Measurements from ENCODE around the gene DCAF5. TPM values are rescaled to one million over a fixed set of nuclear protein-coding genes. Genes with fewer than 3 reads are reported as not detected.

The DCAF5 gene
- total RNA-seq, 4 donors from 2014 or later = 38.7 to 57.8 (median 48.9) TPM

DNA sequence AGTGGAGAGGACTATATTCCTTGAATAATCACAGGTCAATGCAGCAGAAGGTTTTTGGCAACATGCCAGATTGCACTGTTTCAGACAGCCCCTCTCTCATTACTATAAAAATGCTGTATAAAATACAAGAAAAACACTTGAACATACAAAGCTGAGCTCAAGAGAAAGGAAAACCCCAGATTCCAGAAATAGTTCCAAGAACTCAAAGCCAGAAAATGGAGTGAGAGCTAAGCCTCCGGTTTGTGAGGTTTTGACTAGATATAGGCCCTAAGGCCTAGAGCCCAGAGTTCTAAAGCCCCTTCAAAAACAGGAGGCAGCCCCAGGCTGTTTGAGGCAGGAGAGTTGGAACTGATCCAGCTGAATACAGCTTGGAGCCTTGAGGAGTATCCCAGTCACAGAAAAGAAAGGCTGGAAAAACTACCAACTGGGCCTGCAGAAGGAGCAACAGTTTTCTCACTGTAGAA lies 144.5 kb downstream of the DCAF5 start:
- H3K9me3 ChIP-seq = no peaks in the 10 kb centered on the region
- no peaks in the 10 kb centered on the region for H3K36me3 ChIP-seq
- DNase-seq = no peak
- no peak overlapping the region for H3K27ac ChIP-seq
- no peak for TF ChIP-seq POLR2A (IDR thresholded peaks at IDR 0.05)
- TF ChIP-seq, protein P1, sequence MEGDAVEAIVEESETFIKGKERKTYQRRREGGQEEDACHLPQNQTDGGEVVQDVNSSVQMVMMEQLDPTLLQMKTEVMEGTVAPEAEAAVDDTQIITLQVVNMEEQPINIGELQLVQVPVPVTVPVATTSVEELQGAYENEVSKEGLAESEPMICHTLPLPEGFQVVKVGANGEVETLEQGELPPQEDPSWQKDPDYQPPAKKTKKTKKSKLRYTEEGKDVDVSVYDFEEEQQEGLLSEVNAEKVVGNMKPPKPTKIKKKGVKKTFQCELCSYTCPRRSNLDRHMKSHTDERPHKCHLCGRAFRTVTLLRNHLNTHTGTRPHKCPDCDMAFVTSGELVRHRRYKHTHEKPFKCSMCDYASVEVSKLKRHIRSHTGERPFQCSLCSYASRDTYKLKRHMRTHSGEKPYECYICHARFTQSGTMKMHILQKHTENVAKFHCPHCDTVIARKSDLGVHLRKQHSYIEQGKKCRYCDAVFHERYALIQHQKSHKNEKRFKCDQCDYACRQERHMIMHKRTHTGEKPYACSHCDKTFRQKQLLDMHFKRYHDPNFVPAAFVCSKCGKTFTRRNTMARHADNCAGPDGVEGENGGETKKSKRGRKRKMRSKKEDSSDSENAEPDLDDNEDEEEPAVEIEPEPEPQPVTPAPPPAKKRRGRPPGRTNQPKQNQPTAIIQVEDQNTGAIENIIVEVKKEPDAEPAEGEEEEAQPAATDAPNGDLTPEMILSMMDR (IDR thresholded peaks at IDR 0.05) = no peak
- peaks cover 0 to 6% (median 0%) of the 10 kb centered on the region in 4 donors for H3K4me1 ChIP-seq
- H3K27me3 ChIP-seq = no peaks in the 10 kb centered on the region
- H3K4me3 ChIP-seq = no peak overlapping the region

DNA sequence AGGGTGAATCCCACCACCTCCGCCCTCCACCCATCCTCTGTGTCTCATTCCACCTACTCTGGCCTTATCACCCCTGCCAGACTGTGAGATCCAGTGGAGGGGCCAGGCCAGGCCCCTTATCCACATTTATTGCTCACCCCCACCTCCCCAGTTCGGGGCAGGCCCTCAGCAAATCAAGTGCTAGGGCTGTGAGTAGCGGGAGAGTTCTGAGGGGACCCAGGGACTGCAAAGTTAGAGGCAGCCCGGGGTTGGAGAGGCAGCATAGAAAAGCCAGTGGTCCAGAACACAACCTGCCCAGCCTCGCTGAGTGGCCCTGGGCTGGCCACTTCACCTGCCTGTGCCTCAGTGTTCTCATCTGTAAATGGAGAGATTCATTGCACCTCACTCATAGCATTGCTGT lies 146.6 kb downstream of the DCAF5 start:
- no peaks in the 10 kb centered on the region for H3K9me3 ChIP-seq
- H3K36me3 ChIP-seq = no peaks in the 10 kb centered on the region
- no peak overlapping the region for H3K27ac ChIP-seq
- no peak for DNase-seq
- H3K4me1 ChIP-seq = peaks cover 0 to 6% (median 0%) of the 10 kb centered on the region in 4 donors
- TF ChIP-seq POLR2A (IDR thresholded peaks at IDR 0.05) = no peak
- TF ChIP-seq, protein P1 (IDR thresholded peaks at IDR 0.05) = no peak
- no peaks in the 10 kb centered on the region for H3K27me3 ChIP-seq
- no peak overlapping the region for H3K4me3 ChIP-seq

DNA sequence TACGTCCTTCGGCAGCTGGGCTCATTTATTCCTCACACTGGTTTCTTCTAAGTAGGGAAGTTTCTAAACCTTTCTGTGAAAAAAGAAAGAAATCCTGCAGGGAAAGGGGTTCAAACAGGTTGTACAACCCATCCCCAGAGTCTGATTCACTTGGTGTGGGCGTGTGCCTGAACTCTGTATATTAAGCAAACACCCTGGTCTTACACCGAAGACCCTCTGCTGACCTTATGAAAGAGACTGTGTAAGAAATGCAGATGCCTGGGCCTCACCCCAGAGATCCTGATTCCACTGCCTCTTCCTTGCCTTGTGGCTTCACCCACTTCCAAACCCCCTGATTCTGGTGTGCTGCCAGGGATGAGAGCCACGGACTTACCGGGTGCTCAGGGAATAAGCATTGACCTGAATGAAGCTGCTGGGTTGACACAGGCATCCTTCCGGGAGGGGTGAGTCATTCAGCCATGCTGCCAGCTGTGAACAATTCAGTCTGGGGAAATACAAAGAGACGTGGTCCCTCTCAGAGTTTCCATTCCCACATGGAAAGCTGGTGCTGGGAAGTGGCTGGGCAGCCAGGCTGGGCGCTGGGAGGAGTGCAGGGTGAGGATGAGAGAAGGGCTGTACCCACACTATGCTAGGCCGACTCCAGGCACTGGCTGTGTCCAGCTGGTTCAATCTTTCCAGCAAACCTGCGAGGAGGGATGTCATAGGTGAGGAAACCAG lies 147.3 kb downstream of the DCAF5 start:
- peak in 2 of 3 donors; percentile 20 to 58 for DNase-seq
- TF ChIP-seq, protein P1 (IDR thresholded peaks at IDR 0.05) = no peak
- TF ChIP-seq POLR2A (IDR thresholded peaks at IDR 0.05) = no peak
- H3K27me3 ChIP-seq = no peaks in the 10 kb centered on the region
- H3K27ac ChIP-seq = no peak overlapping the region
- no peaks in the 10 kb centered on the region for H3K9me3 ChIP-seq
- H3K36me3 ChIP-seq = no peaks in the 10 kb centered on the region
- no peak overlapping the region for H3K4me3 ChIP-seq
- peaks cover 0 to 6% (median 0%) of the 10 kb centered on the region in 4 donors for H3K4me1 ChIP-seq

DNA sequence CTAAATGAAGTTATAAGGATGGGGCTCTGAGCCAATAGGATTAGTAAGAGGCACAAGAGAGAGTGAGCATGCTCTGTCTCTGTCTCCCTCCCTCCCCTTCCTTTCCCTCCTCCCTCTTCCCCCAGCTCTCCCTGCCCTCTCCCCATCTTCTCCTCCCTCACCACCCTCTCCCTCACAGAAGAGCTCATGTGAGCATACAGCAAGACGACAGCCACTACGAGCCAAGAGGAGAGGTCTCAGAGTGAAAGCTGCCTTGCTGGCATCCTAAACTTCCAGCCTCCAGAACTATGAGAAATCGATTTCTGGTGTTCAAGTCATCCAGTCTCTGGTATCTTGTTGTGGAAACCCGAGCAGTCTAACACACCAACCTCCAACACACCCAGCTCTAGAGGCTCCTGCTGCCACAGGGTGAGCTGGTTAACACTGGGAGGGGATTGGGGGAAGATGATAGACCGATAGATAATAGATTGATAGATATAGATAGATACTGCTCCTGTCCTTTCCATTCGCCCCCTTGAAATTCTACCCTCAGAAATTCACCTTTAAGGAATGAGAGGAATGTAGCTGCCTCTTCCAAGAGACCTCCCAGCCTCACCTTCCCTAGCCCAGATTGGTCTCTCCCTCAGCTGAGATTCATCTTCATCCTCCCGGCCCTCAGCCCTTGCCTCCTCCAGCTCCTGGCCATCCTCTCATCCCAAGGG lies 148.0 kb downstream of the DCAF5 start:
- H3K4me3 ChIP-seq = no peak overlapping the region
- no peaks in the 10 kb centered on the region for H3K27me3 ChIP-seq
- H3K9me3 ChIP-seq = no peaks in the 10 kb centered on the region
- H3K27ac ChIP-seq = no peak overlapping the region
- no peak for DNase-seq
- H3K36me3 ChIP-seq = no peaks in the 10 kb centered on the region
- peaks cover 0 to 6% (median 0%) of the 10 kb centered on the region in 4 donors for H3K4me1 ChIP-seq
- TF ChIP-seq, protein P1 (IDR thresholded peaks at IDR 0.05) = no peak
- no peak for TF ChIP-seq POLR2A (IDR thresholded peaks at IDR 0.05)

DNA sequence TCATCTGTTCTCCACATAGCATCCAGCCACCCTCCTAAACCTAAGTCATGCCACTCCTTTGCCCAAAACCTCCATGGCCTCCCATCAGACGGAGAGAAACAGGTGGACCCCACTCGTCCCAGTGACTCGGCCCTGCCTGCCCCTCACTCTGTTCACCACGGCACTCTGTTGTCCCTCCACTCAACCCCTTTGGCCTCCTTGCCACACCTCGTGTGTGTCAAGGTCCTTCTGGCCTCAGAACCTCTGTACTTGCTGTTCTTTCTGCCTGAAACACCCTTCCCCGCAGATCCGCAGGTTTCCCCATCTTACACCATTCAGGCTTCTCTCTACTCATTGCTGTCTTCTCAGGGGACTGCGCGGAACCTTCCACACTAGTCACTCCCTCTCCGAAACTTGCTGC lies 149.3 kb downstream of the DCAF5 start:
- TF ChIP-seq, protein P1 (IDR thresholded peaks at IDR 0.05) = no peak
- TF ChIP-seq POLR2A (IDR thresholded peaks at IDR 0.05) = no peak
- no peak for DNase-seq
- peaks cover 0 to 3% (median 0%) of the 10 kb centered on the region in 4 donors for H3K4me1 ChIP-seq
- no peak overlapping the region for H3K27ac ChIP-seq
- no peaks in the 10 kb centered on the region for H3K9me3 ChIP-seq
- H3K36me3 ChIP-seq = no peaks in the 10 kb centered on the region
- no peak overlapping the region for H3K4me3 ChIP-seq
- H3K27me3 ChIP-seq = no peaks in the 10 kb centered on the region
